Measurements from ENCODE around the gene TMC8.
"Not testable (repeated sequence)": the region's sequence is repeated elsewhere in the genome, so short reads cannot be mapped to it uniquely, and the experiment has no call there.

Gene TMC8

DNA sequence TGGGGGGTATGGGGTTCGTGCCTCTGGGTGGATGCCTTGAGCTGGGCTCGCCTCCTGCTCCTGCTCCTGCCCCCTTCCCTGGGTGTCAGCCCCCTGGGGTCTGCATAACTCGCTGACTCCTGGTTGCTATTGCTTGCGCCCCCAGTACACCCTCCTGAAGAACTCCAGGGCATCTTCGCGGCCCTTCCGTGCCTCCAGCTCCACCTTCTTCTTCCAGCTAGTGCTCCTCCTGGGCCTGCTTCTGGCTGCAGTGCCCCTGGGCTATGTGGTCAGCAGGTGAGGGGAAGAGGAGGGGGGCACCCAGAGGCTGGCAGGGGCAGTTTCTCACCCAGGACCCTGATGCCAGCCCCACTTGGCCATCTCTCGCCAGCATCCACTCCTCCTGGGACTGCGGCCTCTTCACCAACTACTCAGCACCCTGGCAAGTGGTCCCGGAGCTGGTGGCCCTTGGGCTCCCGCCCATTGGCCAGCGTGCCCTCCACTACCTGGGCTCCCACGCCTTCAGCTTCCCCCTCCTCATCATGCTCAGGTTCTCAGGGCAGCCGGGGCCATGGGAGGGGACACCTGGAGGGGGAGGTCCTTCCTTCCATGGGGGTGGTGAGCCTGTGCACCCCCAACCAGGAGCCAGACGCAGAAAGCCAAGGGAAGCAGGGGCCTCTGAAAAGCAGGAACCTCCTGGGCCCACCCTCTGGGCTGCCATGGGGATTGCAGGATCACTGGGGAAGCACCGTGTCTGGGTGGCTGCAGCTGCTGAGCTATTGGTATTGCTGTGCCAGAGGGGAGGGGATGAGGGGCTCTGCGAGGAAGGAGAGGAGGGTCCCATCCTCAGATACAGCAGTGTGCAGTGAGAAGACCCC is 7.9 kb downstream of the TMC8 start:
- no peak for DNase-seq (ENCODE audit: low spot score)

GRCh38 chr17:78139861-78140168 is 9.2 kb downstream of the TMC8 start:
- not testable (repeated sequence) for DNase-seq (ENCODE audit: low spot score)

DNA sequence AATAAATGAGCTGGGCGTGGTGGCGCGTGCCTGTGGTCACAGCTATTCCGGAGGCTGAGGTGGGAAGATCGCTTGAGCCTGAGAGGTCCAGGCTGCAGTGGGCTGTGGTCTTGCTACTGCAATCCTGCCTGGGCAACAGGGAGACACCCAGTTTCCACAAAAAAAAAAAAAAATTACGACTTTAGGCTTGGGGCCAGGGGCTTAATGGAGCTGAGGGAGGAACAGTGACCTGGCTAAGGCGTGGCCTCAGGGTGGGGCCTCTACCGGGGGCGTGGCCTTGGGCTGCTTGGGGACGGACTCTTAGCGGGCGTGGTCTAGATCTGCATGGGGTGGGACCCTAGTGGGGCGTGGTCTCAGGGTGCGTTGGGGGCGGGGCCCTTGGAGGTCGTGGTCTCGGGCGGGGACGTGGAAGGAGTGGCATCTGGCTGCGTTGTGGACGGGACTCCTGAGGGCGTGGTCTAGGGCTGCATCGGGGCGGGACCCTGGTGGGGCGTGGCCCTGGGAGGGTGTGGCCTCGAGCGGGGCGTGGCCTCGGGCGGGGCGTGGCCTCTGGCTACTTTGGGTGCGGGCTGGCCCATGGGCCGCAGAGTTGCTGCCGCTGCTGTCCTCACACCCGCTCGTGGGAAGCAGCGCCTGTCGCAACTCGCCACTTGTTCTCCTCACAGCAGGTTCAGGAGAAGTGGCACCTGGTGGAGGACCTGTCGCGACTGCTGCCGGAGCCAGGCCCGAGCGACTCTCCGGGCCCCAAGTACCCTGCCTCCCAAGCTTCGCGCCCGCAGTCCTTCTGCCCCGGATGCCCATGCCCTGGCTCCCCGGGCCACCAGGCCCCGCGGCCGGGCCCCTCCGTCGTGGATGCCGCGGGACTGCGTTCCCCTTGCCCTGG is 9.8 kb downstream of the TMC8 start:
- peak; percentile 95 for DNase-seq (ENCODE audit: low spot score)

GRCh38 chr17:78141437-78142118 is 11.0 kb downstream of the TMC8 start:
- DNase-seq (ENCODE audit: low spot score): no peak

- DNase-seq (ENCODE audit: low spot score): no peak
These were observed 11.7 kb downstream of the TMC8 start for GRCh38 chr17:78142119-78142861.

DNA sequence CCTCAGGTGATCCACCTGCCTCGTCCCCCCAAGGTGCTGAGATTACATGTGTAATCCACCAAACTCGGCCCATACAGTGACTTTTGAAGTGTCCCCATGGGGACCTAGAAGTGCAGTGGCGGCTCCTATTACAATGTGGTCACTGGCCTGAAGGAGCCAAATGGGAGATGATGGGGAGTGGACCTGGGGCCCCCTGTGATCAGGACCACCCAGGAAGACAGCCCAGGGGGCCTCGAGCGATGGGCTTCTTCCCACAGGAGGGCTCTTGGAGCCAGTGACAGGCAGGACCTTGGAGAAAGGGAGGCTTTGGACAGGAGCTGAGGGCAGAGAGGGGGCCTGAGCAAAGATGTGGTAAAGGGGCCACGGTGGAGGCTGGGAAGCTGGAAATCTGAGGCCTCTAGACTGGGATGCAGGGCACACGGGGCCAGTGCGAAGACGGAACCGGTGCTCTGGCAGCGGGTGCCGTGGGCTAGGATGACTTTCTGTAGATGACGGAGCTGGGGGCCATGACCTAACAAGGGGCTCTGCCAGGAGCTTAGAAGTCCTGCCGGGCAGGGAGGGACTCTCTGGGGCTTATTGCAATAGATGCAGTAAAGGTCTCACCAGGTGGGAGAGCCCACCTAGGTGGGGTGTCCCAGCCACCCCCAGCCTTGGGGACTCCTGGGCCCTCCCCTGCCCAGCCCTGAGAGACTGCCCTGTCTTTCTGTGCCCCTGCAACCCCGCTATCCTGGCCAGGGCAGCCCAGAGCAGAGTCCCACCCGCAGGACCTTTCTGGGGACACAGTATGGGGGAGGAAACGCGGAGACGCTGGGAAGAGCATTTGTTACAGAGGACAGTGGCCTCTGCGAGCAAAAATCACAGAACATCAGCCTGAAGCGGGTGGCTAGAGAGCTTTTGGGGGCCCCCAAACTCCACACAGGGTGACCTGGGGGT is 12.9 kb downstream of the TMC8 start:
- no peak for DNase-seq (ENCODE audit: low spot score)

DNA sequence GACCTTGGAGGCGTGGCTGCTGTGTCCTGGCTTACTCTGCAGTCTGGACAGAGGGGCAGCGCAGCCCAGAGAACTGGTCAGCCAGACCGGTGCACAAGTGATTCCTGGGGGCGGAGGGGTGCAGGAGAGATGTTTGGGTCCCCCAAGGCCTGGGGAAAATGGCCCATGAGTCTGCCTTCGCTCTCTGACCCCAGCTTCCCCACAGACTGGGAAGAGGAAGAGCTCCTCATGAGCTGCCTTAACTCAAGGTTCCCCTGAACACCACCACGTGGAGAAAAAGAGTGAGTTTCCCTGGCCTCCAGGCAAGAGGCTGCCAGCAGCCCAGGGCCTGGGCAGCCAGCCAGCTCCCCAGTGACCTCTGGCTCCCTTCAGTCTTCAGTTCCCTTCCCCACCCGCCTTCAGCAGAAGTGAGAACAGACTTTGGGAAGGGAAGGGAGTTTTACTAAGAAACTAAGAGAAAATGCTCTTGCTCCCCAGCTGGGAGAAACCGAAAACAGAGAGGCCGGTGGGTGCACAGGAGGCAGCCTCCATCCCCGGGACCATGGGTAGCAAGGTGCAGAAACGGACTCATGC is 13.7 kb downstream of the TMC8 start:
- no peak for DNase-seq (ENCODE audit: low spot score)

- DNase-seq (ENCODE audit: low spot score): no peak
These were observed 14.4 kb downstream of the TMC8 start for GRCh38 chr17:78144736-78145641.

DNA sequence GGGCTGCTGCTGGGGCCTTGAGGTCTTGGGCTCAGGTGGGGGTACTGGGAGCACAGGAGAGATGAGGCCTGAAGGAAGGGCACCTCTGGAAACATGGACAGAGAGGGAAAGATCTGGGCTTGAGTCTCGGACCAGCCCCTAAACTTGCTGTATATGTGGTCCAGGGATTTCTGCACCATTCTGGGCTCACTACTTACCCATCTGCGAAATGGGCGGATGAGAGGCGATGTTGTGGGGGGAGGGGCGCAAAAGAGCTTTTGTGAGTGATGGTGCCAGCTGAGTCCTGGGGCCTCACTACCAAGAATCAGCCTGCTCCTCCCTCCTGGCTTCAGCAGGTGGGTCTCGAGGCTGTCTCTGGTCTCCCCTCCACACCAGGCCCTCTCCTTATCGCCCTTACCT is 15.9 kb downstream of the TMC8 start:
- DNase-seq (ENCODE audit: low spot score): no peak

DNA sequence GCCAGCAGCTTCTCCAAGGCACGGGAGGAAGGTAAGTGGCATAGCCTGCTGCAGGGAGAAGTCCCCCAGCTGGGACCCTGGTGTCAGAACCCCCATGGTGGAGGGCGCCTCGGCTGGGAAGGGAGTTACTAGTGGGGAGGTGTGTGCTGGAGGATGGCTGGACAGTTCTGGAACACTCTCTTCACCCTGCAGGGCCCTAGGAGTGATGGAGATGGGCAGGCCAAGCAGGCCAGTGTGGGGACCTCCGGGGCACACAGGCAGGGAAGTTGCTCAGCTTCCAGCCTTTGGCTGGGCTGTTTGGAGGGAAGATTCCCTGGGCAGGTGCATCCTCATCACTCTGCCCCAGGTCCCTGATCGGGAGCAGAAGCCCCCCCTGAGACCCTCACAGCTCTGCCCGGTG is 16.3 kb downstream of the TMC8 start:
- no peak for DNase-seq (ENCODE audit: low spot score)

GRCh38 chr17:78147315-78147998 is 16.9 kb downstream of the TMC8 start:
- DNase-seq (ENCODE audit: low spot score): no peak

GRCh38 chr17:78148286-78149016 is 17.9 kb downstream of the TMC8 start:
- DNase-seq (ENCODE audit: low spot score): no peak

GRCh38 chr17:78151514-78152008 is 21.0 kb downstream of the TMC8 start:
- DNase-seq (ENCODE audit: low spot score): peak; percentile 71

DNA sequence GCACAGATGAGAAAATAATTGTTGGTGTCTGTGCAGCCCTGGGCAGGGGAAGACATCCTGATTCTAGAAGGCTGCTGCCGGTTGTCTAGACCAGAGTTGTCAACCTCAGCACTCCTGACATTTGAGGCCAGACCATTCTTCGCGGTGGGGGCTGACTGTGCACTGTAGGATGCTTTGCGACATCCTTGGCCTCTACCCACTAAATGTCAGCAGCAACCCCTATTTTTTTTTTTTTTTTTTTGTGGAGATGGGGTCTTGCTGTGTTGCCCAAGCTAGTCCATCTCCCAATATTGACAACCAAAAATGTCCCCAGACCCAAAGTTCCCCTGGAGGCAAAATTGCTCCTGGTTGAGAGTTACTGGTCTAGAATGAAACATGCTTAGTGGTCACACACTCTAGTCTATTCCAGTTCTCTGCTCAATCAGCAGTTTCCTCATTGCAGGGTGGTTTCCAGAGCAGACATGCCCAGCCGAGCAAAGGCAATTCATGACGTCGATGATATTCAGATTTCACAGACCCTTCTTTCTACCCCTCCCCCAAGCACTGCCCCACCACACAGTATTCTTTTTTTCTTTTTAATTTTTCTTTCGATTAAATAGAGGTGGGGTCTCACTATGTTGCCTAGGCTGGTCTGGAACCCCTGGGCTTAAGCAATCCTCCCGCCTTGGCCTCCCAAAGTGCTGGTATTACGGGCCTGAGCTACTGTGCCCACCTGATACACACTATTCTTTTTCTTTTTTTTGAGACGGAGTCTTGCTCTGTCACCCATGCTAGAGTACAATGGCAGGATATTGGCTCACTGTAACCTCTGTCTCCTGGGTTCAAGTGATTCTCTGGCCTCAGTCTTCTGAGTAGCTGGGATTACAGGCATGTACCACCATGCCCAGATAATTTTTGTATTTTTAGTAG is 24.6 kb downstream of the TMC8 start:
- DNase-seq (ENCODE audit: low spot score): no peak

GRCh38 chr17:78159575-78160158 is 29.1 kb downstream of the TMC8 start:
- no peak for DNase-seq (ENCODE audit: low spot score)
